K562 (cell line): ENCODE results near the gene TXNRD2. TPM values are rescaled to one million over a fixed set of nuclear protein-coding genes. Genes with fewer than 3 reads are reported as not detected.

ENCODE experiments used
- ATAC-seq: fragments of 200-7000 bp; cut with Tn5 transposase; 3 replicates; pipeline ENCODE4 v1.9.1; 2020; ENCODE audit warnings: moderate library complexity
- BruUV-seq: library from RNA; stranded (reverse); fragments of 400-500 nt; replicated peaks from 2 replicates; lab custom pipeline; 2021; lab: Mats Ljungman, UMichigan
- CTCF ChIA-PET: fragments of 300-600 bp; formaldehyde crosslinking; extraction: SDS; loops from one replicate; lab custom pipeline; 2021; ENCODE audit warnings: low intra/inter-chr PET ratio; lab: Yijun Ruan, JAX
- POLR2A ChIA-PET: fragments of 300-600, 350-650 bp; sonication (Branson Sonifier 250); formaldehyde crosslinking; extraction: SDS; loops from one replicate; lab custom pipeline; 2021; ENCODE audit warnings: antibody characterized with exemption, inconsistent platforms; lab: Yijun Ruan, JAX
- DNase-seq, 4 experiments: peaks; one replicate each; pipeline versions ENCODE4 v3.0.0 to v3.0.0-alpha.2; 2011 to 2018; ENCODE audit warnings: low spot score in 3 of 4, mixed read lengths in 3 of 4; ENCODE audit errors: extremely low read depth in 1 of 4
- FAIRE-seq: peaks from 2 replicates; lab custom pipeline; 2011; peaks lifted over from hg19 to GRCh38; lab: Jason Lieb, UNC
- H2AFZ ChIP-seq: 2 replicates; pipeline ENCODE4 v1.6.0; 2011; ENCODE audit warnings: low read depth, low read length, control low read depth, inconsistent platforms
- H3K27ac ChIP-seq: fragments of 200-600 bp; 3 replicates; pipeline ENCODE4 v1.8.0; 2011; ENCODE audit warnings: low read depth, mild to moderate bottlenecking, control low read depth, inconsistent platforms, low read length, moderate library complexity, mixed read lengths; ENCODE audit errors: extremely low read depth
- H3K27me3 ChIP-seq, 2 experiments: fragments of 300-600 bp in 1 of 2; 2 replicates in 1 of 2; 3 replicates in 1 of 2; pipeline versions ENCODE4 v1.6.0 to v1.8.0; 2011; ENCODE audit warnings: inconsistent platforms in 2 of 2, low read length in 2 of 2, mild to moderate bottlenecking in 1 of 2, mixed read lengths in 1 of 2, moderate library complexity in 1 of 2; ENCODE audit not compliant: control insufficient read depth in 2 of 2, insufficient read depth in 2 of 2
- H3K36me3 ChIP-seq: fragments of 300-600 bp; 3 replicates; pipeline ENCODE4 v1.8.0; 2011; ENCODE audit warnings: mild to moderate bottlenecking, low read length, inconsistent platforms; ENCODE audit not compliant: control insufficient read depth, insufficient read depth
- H3K4me1 ChIP-seq, 2 experiments: fragments of 200-600 bp in 1 of 2; replicated peaks in 1 of 2; 2 replicates in 1 of 2; 3 replicates in 1 of 2; pipeline versions ENCODE4 v1.5.1 to v1.8.0; 2011; ENCODE audit warnings: inconsistent platforms in 2 of 2, low read length in 2 of 2, mild to moderate bottlenecking in 1 of 2, mixed read lengths in 1 of 2, moderate library complexity in 1 of 2; ENCODE audit not compliant: control insufficient read depth in 2 of 2, insufficient read depth in 2 of 2
- H3K4me2 ChIP-seq: 2 replicates; pipeline ENCODE4 v1.6.1; 2011; ENCODE audit warnings: low read length, control low read depth, inconsistent platforms, mixed read lengths; ENCODE audit not compliant: insufficient read depth
- H3K4me3 ChIP-seq: fragments of 200-600 bp; sonication (generic), shearing (Covaris generic); 2 replicates; pipeline ENCODE4 v1.5.1; 2016; ENCODE audit warnings: control low read depth, inconsistent platforms
- H3K79me2 ChIP-seq: fragments of 200-600 bp; 3 replicates; pipeline ENCODE4 v1.8.0; 2011; ENCODE audit warnings: low read length, inconsistent platforms; ENCODE audit not compliant: control insufficient read depth, insufficient read depth
- H3K9ac ChIP-seq, 2 experiments: 2 replicates each; pipeline versions ENCODE4 v1.6.0 to v1.6.1; 2011; ENCODE audit warnings: low read depth in 2 of 2, low read length in 2 of 2, control low read depth in 1 of 2, inconsistent platforms in 1 of 2, mild to moderate bottlenecking in 1 of 2, mixed read lengths in 1 of 2; ENCODE audit not compliant: insufficient read depth in 1 of 2
- H3K9me1 ChIP-seq: one replicate; pipeline ENCODE4 v1.6.0; 2011; ENCODE audit warnings: inconsistent platforms, mild to moderate bottlenecking, low read length, moderate library complexity; ENCODE audit not compliant: control insufficient read depth, insufficient read depth
- H3K9me3 ChIP-seq: replicated peaks from 2 replicates; pipeline ENCODE4 v1.5.1; 2011; ENCODE audit warnings: low read depth, low read length, inconsistent platforms; ENCODE audit not compliant: control insufficient read depth, insufficient read depth
- H4K20me1 ChIP-seq: replicated peaks from 2 replicates; pipeline ENCODE4 v1.6.1; 2011; ENCODE audit warnings: low read length, inconsistent platforms, mixed read lengths; ENCODE audit not compliant: control insufficient read depth, insufficient read depth
- ASH1L ChIP-seq: fragments of 450-650 bp; IDR thresholded peaks from 2 replicates; pipeline ENCODE4 v1.6.1; 2018; ENCODE audit warnings: borderline replicate concordance, mild to moderate bottlenecking, low read depth; ENCODE audit not compliant: partially characterized antibody
- CXXC5 ChIP-seq: fragments of 250-450 bp; sonication (Bioruptor Pico); IDR thresholded peaks from 2 replicates; pipeline ENCODE4 v1.8.0; 2022; ENCODE audit warnings: inconsistent platforms, mild to moderate bottlenecking, moderate library complexity
- LARP7 ChIP-seq: fragments of 450-650 bp; IDR thresholded peaks from 2 replicates; pipeline ENCODE4 v1.6.1; 2016
- ZNF253 ChIP-seq: fragments of 250-450 bp; sonication (Bioruptor Pico); conservative IDR thresholded peaks from 2 replicates; pipeline ENCODE4 v1.6.1; 2021; ENCODE audit warnings: mild to moderate bottlenecking
- ZNF586 ChIP-seq: fragments of 450-650 bp; formaldehyde crosslinking; conservative IDR thresholded peaks from 2 replicates; pipeline ENCODE4 v1.4.0; 2020; ENCODE audit warnings: mild to moderate bottlenecking, moderate library complexity
- WGBS: fragments of 100-300 bp; shearing (Covaris generic); methylation state at CpG from one replicate; pipeline ENCODE4 v1.1.6; 2016; ENCODE audit warnings: low coverage, mixed read lengths; ENCODE audit not compliant: insufficient coverage; ENCODE audit errors: missing lambda C conversion rate; 5-methylcytosine and 5-hydroxymethylcytosine counted together
- in situ Hi-C: fragments of 300-500 bp; cut with MboI; formaldehyde crosslinking; loops from 4 replicates; pipeline ENCODE4 v1.15.0; 2018; ENCODE audit warnings: inconsistent platforms, mixed read lengths
- intact Hi-C: fragments of 100-400 bp; cut with micrococcal nuclease; formaldehyde crosslinking; loops from 2 replicates; pipeline ENCODE4 v1.14.2; 2022
- polyA plus RNA-seq, 8 experiments: library from polyadenylated mRNA; depleted of rRNA in 4 of 8; stranded (reverse) in 5 of 8; unstranded in 3 of 8; fragments of >200 nt; fragmentation: Nextera tagmentation in 2 of 8; fragmentation: Illumina TruSeq in 1 of 8; extraction: Ambion mirVana in 2 of 8; extraction: Trizol in 1 of 8; gene quantifications; 2 replicates each; pipeline versions ENCODE4 v1.2.1 to v1.2.3, GENCODE V29; 2011 to 2014; ENCODE audit warnings: inconsistent platforms in 1 of 8, missing spikeins in 1 of 8
- total RNA-seq, 7 experiments: library from RNA; depleted of rRNA in 6 of 7; stranded (reverse); fragments of >200 nt in 6 of 7; fragmentation: Illumina TruSeq in 2 of 7; extraction: Trizol in 2 of 7; gene quantifications; 2 replicates each; pipeline versions ENCODE4 v1.2.1 to v1.2.3, GENCODE V29; 2011 to 2021; ENCODE audit warnings: low replicate concordance in 1 of 7
- TF ChIP-seq, protein P1 (sequence below): fragments of 450-650 bp; IDR thresholded peaks from 2 replicates; pipeline ENCODE4 v1.6.1; 2016; ENCODE audit warnings: borderline replicate concordance
- TF ChIP-seq, protein P2 (sequence below): fragments of 250-450 bp; sonication (Bioruptor Pico); IDR thresholded peaks from 2 replicates; pipeline ENCODE4 v1.4.0; 2020
- TF ChIP-seq, protein P3 (sequence below): fragments of 250-450 bp; sonication (Bioruptor Pico); IDR thresholded peaks from 2 replicates; pipeline ENCODE4 v1.8.0; 2022; ENCODE audit warnings: moderate library complexity, mild to moderate bottlenecking, inconsistent platforms

TXNRD2 gene
- total and polyA plus RNA-seq, 9 of the 15 experiments (the other 6 are each of a cell fraction or from before 2014, with no cell fraction given), result 3.3 to 80.2 (median 49.4) TPM

DNA sequence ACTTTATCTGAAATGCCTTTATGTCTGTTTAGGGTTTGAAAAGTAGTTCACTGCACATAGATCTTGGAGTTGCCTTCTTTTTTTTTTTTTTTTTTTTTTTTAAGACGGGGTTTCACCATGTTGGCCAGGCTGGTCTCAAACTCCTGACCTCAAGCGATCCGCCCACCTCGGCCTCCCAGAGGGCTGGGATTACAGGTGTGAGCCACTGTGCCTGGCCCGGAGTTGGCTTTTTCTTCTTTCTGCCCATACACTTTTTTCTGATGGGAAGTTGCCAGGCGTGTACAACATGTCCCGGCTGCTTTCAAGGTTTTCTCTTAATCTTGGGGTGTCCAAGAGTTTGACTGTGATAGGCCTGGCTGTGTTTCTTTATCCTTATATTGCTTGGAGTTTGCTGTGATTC, 74.0 kb downstream of the TXNRD2 start:
- FAIRE-seq, result no peak
- 0 out of 2 replicates have a peak, but pooled peaks have one; percentile 10 for TF ChIP-seq CXXC5
- 0 out of 2 replicates have a peak, but pooled peaks have one; percentile 38 for TF ChIP-seq LARP7
- TF ChIP-seq, protein P1, sequence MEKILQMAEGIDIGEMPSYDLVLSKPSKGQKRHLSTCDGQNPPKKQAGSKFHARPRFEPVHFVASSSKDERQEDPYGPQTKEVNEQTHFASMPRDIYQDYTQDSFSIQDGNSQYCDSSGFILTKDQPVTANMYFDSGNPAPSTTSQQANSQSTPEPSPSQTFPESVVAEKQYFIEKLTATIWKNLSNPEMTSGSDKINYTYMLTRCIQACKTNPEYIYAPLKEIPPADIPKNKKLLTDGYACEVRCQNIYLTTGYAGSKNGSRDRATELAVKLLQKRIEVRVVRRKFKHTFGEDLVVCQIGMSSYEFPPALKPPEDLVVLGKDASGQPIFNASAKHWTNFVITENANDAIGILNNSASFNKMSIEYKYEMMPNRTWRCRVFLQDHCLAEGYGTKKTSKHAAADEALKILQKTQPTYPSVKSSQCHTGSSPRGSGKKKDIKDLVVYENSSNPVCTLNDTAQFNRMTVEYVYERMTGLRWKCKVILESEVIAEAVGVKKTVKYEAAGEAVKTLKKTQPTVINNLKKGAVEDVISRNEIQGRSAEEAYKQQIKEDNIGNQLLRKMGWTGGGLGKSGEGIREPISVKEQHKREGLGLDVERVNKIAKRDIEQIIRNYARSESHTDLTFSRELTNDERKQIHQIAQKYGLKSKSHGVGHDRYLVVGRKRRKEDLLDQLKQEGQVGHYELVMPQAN, result 0 out of 2 replicates have a peak, but pooled peaks have one; percentile 11
- TF ChIP-seq, protein P2, sequence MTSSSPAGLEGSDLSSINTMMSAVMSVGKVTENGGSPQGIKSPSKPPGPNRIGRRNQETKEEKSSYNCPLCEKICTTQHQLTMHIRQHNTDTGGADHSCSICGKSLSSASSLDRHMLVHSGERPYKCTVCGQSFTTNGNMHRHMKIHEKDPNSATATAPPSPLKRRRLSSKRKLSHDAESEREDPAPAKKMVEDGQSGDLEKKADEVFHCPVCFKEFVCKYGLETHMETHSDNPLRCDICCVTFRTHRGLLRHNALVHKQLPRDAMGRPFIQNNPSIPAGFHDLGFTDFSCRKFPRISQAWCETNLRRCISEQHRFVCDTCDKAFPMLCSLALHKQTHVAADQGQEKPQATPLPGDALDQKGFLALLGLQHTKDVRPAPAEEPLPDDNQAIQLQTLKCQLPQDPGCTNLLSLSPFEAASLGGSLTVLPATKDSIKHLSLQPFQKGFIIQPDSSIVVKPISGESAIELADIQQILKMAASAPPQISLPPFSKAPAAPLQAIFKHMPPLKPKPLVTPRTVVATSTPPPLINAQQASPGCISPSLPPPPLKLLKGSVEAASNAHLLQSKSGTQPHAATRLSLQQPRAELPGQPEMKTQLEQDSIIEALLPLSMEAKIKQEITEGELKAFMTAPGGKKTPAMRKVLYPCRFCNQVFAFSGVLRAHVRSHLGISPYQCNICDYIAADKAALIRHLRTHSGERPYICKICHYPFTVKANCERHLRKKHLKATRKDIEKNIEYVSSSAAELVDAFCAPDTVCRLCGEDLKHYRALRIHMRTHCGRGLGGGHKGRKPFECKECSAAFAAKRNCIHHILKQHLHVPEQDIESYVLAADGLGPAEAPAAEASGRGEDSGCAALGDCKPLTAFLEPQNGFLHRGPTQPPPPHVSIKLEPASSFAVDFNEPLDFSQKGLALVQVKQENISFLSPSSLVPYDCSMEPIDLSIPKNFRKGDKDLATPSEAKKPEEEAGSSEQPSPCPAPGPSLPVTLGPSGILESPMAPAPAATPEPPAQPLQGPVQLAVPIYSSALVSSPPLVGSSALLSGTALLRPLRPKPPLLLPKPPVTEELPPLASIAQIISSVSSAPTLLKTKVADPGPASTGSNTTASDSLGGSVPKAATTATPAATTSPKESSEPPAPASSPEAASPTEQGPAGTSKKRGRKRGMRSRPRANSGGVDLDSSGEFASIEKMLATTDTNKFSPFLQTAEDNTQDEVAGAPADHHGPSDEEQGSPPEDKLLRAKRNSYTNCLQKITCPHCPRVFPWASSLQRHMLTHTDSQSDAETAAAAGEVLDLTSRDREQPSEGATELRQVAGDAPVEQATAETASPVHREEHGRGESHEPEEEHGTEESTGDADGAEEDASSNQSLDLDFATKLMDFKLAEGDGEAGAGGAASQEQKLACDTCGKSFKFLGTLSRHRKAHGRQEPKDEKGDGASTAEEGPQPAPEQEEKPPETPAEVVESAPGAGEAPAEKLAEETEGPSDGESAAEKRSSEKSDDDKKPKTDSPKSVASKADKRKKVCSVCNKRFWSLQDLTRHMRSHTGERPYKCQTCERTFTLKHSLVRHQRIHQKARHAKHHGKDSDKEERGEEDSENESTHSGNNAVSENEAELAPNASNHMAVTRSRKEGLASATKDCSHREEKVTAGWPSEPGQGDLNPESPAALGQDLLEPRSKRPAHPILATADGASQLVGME (CRISPR knock-in tag), result 0 out of 2 replicates have a peak, but pooled peaks have one; percentile 22
- TF ChIP-seq ASH1L, result no peak
- peak; percentile 8; the same call in 1 of the 2 replicates for TF ChIP-seq ZNF586
- TF ChIP-seq, protein P3, sequence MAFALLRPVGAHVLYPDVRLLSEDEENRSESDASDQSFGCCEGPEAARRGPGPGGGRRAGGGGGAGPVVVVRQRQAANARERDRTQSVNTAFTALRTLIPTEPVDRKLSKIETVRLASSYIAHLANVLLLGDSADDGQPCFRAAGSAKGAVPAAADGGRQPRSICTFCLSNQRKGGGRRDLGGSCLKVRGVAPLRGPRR (CRISPR knock-in tag), result no peak
- TF ChIP-seq ZNF253 (CRISPR knock-in tag), result no peak
- 42% methylated on average over 7 of the region's 7 CpGs for WGBS

More for the DNA sequence above, 74.0 kb downstream of the TXNRD2 start:
- peaks cover 6% of the 10 kb centered on the region for H4K20me1 ChIP-seq
- intact Hi-C loops, result no loop called here
- ATAC-seq (no peak), DNase-seq (no peak)
- no peaks in the 10 kb centered on the region for H3K9me3 ChIP-seq
- no peak overlapping the region for H3K4me3 ChIP-seq
- H3K27me3 ChIP-seq, result peaks cover 2 to 30% of the 10 kb centered on the region in 2 experiments; a peak in 3 of 5 replicates
- POLR2A ChIA-PET, result interaction anchor here (1.3 to 2.3 kb wide), 2 partner anchors 13 to 22 kb away, joined by 3 to 22 read pairs; partner anchors contain the start of genes GNB1L and RTL10
- H3K9me1 ChIP-seq, result no peaks in the 10 kb centered on the region
- H3K4me2 ChIP-seq, result no peak overlapping the region
- CTCF ChIA-PET, result interaction anchor here (0.6 to 1.1 kb wide), 2 partner anchors 107 to 136 kb away, joined by 3 read pairs; partner anchors contain the start of gene TBX1
- H3K9ac ChIP-seq, result no peak overlapping the region
- in situ Hi-C loops, result no loop called here
- H3K27ac ChIP-seq, result no peak overlapping the region
- H2AFZ ChIP-seq, result no peak overlapping the region
- H3K4me1 ChIP-seq, result peaks cover 8 to 40% of the 10 kb centered on the region in 2 experiments; a peak in 4 of 5 replicates
- no peaks in the 10 kb centered on the region for H3K79me2 ChIP-seq
- no TSS peak for BruUV-seq
- H3K36me3 ChIP-seq, result no peaks in the 10 kb centered on the region
